BJ (cell line): ENCODE measurements around the gene CPB1. TPM values are rescaled to one million over a fixed set of nuclear protein-coding genes. Genes with fewer than 3 reads are reported as not detected.

ENCODE experiments used
- CTCF ChIA-PET: fragments of 350-600 bp; formaldehyde crosslinking; extraction: SDS; loops from one replicate; lab custom pipeline; 2021; ENCODE audit warnings: antibody characterized with exemption, inconsistent platforms; lab: Yijun Ruan, JAX
- POLR2A ChIA-PET: fragments of 300-600 bp; sonication (Branson Sonifier 250); formaldehyde crosslinking; extraction: SDS; loops from one replicate; lab custom pipeline; 2021; ENCODE audit warnings: antibody characterized with exemption; lab: Charles Lee
- DNase-seq: peaks from one replicate; pipeline ENCODE4 v3.0.0-alpha.2; 2011; ENCODE audit warnings: low read depth
- H3K27me3 ChIP-seq: 2 replicates; pipeline ENCODE4 v1.6.0; 2011; ENCODE audit warnings: low read length; ENCODE audit not compliant: control insufficient read depth, insufficient read depth
- H3K36me3 ChIP-seq: 2 replicates; pipeline ENCODE4 v1.5.1; 2011; ENCODE audit warnings: low read length; ENCODE audit not compliant: control insufficient read depth, insufficient read depth
- H3K4me3 ChIP-seq: 2 replicates; pipeline ENCODE4 v1.5.1; 2011; ENCODE audit warnings: low read depth, mild to moderate bottlenecking, control low read depth, low read length
- polyA plus RNA-seq: library from polyadenylated mRNA; depleted of rRNA; stranded (reverse); fragments of >200 nt; gene quantifications from 2 replicates; pipeline ENCODE4 v1.2.3, GENCODE V29; 2011
- TF ChIP-seq, protein P1 (sequence below): IDR thresholded peaks from 2 replicates; pipeline ENCODE4 v1.5.1; 2011; ENCODE audit warnings: low read depth, mild to moderate bottlenecking, control low read depth, inconsistent platforms, low read length, moderate library complexity; ENCODE audit not compliant: insufficient read depth

Gene CPB1
- polyA plus RNA-seq, 1 experiment = not detected

- H3K36me3 ChIP-seq = no peaks in the 10 kb centered on the region
- TF ChIP-seq, protein P1, sequence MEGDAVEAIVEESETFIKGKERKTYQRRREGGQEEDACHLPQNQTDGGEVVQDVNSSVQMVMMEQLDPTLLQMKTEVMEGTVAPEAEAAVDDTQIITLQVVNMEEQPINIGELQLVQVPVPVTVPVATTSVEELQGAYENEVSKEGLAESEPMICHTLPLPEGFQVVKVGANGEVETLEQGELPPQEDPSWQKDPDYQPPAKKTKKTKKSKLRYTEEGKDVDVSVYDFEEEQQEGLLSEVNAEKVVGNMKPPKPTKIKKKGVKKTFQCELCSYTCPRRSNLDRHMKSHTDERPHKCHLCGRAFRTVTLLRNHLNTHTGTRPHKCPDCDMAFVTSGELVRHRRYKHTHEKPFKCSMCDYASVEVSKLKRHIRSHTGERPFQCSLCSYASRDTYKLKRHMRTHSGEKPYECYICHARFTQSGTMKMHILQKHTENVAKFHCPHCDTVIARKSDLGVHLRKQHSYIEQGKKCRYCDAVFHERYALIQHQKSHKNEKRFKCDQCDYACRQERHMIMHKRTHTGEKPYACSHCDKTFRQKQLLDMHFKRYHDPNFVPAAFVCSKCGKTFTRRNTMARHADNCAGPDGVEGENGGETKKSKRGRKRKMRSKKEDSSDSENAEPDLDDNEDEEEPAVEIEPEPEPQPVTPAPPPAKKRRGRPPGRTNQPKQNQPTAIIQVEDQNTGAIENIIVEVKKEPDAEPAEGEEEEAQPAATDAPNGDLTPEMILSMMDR = no peak
- POLR2A ChIA-PET = no interaction called here
- no peak for DNase-seq
- no peaks in the 10 kb centered on the region for H3K27me3 ChIP-seq
- H3K4me3 ChIP-seq = no peak overlapping the region
- CTCF ChIA-PET = no interaction called here
Observed at GRCh38 chr3:148847351-148847750, 19.7 kb downstream of the CPB1 start.

- ChIA-PET POLR2A (no interaction called here), CTCF (no interaction called here)
- no peaks in the 10 kb centered on the region for H3K27me3 ChIP-seq
- no peaks in the 10 kb centered on the region for H3K36me3 ChIP-seq
- TF ChIP-seq, protein P1 = no peak
- no peak for DNase-seq
- H3K4me3 ChIP-seq = no peak overlapping the region
Observed at GRCh38 chr3:148848410-148848809, 20.8 kb downstream of the CPB1 start.

GRCh38 chr3:148852271-148852992, 24.8 kb downstream of the CPB1 start:
- DNase-seq = no peak
- no peaks in the 10 kb centered on the region; the same call in 1 of the 2 replicates for H3K27me3 ChIP-seq
- no peaks in the 10 kb centered on the region for H3K36me3 ChIP-seq
- ChIA-PET CTCF (interaction anchor here (0.8 to 2.6 kb wide), 4 partner anchors 8 to 94 kb away, joined by 3 to 9 read pairs (median 5); no protein-coding TSS in a partner anchor), POLR2A (no interaction called here)
- no peak overlapping the region for H3K4me3 ChIP-seq
- TF ChIP-seq, protein P1 = no peak

DNA sequence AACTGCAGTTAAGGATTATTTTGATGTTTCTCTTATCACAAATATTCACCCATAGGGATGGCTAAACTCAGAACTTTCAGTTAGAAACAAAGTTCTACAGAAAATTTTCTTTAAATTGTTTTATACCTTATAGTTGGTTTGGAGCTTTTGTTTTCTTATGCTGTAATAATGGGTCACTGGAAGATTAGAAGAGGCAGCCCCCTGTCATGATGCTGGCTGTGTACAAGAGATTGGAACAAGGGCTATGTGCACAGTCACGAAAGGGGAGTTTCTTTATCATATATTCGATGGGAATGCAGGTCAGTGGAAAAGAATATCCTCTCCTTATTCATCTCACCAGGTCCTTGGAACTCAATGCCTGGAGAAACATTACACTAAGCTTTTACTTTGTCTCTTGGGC, 25.5 kb downstream of the CPB1 start:
- no peaks in the 10 kb centered on the region for H3K36me3 ChIP-seq
- TF ChIP-seq, protein P1 = no peak
- no peak for DNase-seq
- CTCF ChIA-PET = interaction anchor here (0.6 to 2.6 kb wide), 5 partner anchors 9 to 98 kb away, joined by 3 to 9 read pairs (median 4); no protein-coding TSS in a partner anchor
- H3K27me3 ChIP-seq = no peaks in the 10 kb centered on the region; the same call in 1 of the 2 replicates
- POLR2A ChIA-PET = no interaction called here
- no peak overlapping the region for H3K4me3 ChIP-seq

- CTCF ChIA-PET = interaction anchor here (1.4 to 2.6 kb wide), 3 partner anchors 8 to 97 kb away, joined by 4 to 9 read pairs (median 4); no protein-coding TSS in a partner anchor
- DNase-seq = no peak
- Histone ChIP-seq H3K27me3 (no peaks in the 10 kb centered on the region; the same call in 1 of the 2 replicates), H3K36me3 (no peaks in the 10 kb centered on the region), H3K4me3 (no peak overlapping the region)
- TF ChIP-seq, protein P1 = no peak
- POLR2A ChIA-PET = no interaction called here
Observed at GRCh38 chr3:148854061-148854460, 26.4 kb downstream of the CPB1 start.
